Measurements from ENCODE around the gene DHRS11.

Gene DHRS11

GRCh38 chr17:36591434-36592315, at the start of gene DHRS11:
Gene DHRS11, plus strand, starts transcription at chr17:36591879. Its CDS starts 131 bp downstream, at chr17:36592010.
- DNase-seq (ENCODE audit: low read depth, low spot score), result no peak

GRCh38 chr17:36542755-36543154, 48.9 kb upstream of the DHRS11 start:
- DNase-seq (ENCODE audit: low read depth, low spot score), result no peak

DNA sequence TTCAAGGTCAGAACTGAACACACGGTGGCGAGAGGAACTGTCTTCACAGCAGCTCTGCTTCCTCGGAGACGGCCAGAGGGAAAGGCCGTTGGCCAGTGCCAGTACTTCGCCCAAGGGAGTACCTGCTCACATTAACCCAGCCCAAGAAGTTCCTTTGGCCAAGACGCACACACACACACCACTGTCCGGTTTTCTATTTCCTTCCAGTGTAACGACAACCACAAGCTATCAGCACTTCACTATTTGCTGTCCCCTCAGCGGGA, 47.7 kb upstream of the DHRS11 start:
- no peak for DNase-seq (ENCODE audit: low read depth, low spot score)

DNA sequence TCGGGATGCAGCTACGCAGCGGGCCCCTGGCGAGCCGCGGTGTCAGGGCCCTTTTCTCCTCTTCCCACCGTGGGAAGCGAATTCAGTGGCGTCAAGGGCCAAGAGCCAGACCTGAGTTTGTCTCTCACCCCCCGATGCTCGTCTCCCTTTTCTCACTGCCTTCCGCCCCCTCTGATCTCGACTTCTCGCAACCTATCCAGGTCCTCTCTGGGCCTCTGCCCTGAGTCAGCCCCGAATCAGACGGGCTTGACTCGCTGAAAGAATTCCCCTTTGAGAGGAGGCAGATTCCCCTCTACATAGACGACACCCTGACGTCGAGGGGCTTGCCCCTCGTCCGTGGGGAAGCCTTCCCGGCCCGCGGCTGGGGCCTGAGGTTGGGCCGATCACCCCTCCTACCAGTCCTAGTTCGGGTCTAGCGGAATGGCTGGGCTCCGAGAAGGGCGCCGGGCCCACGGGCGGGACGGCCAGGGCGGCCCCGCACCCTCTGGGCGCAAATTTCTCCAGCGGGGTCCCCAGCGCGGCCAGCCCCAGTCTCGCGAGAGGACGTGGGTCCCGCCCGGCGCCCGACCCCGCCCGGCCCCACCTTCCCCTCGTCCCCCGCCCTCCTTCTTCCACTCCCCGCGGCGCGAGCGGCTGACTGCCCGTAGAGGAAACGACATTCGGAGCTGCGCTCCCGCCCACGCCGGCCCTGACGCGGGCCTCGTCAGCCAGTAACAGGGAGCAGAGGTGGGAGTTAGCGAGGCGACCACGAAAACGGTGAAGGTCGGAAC, 47.2 kb upstream of the DHRS11 start, which contains the start of gene GGNBP2:
TSS of gene GGNBP2 (plus strand) at position 613 of the 770 bp plus-strand sequence. CDS start 806 bp downstream, outside the sequence.
- DNase-seq (ENCODE audit: low read depth, low spot score), result no peak

DNA sequence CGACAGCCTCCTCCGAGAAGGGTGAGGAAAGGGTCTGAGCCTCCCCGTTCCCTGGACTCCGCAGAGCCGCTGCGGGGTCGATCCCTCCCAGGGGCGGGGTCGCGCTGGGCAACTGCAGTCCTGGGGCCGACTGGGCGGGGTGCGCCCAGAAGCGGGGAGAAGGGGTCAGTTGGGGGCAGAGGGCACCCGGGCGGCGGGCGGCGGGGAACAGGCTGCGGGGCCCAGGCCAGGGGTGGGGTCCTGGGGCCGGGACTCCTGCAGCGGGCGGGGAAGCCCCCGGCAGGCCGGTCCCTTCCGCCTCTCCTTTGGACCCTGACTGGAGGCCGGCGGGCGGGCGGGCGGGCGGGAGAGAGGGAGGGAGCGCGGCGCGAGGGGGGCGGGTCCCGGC, 46.6 kb upstream of the DHRS11 start:
- no peak for DNase-seq (ENCODE audit: low read depth, low spot score)

GRCh38 chr17:36545465-36546417, 45.9 kb upstream of the DHRS11 start:
- no peak for DNase-seq (ENCODE audit: low read depth, low spot score)

DNA sequence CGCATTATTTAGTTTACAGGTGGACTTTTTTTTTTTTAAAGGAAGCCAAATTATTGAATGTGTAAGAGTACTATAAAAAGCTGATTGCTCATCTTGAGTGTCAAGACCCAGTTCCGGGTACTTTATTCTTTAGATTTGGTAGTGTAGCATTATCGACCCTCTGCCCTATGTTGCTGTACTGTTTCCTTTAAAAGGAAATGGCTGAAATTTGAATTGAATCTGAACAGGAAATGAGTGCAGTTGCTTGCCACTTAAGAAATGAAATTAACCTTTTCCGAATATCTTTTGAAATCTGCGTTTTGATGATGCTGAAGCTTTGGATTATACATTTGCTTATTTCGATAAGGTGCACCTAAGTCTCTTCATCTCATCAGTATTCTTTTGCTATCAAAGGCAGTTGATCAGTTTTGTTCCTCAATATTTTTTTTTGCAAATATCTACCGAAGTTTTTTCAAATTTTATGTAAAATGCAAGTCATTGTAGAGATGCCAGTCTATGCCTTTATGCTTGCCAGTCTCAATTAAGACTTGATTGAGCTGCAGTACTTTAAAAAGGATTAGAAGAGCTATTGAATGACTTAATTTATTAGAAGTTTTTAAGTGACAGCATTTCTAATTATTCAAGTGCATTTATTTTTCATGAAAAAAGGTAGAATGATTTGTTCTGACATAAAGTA, 45.1 kb upstream of the DHRS11 start:
- DNase-seq (ENCODE audit: low read depth, low spot score), result no peak

DNA sequence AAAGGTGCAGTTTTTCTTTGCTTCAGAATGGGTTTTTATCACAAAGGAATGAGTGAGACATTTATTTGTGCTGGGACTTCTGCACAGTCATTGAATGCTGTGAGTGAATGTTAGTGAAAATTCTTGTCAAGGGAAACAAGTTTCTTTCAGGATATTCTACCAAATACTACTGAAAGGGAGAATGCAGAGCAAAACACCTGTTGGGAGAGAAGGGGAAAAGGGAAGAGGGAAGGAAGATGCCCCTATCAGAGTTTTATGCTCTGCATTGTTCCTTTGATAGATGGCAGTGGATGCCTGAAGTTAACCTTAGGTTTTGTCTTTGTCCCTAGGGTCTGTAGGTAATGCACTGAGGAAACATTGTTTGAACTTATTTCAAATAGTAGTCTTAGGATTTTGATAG, 43.9 kb upstream of the DHRS11 start:
- DNase-seq (ENCODE audit: low read depth, low spot score), result no peak

- no peak for DNase-seq (ENCODE audit: low read depth, low spot score)
These were observed 40.9 kb upstream of the DHRS11 start for GRCh38 chr17:36550491-36551417.

DNA sequence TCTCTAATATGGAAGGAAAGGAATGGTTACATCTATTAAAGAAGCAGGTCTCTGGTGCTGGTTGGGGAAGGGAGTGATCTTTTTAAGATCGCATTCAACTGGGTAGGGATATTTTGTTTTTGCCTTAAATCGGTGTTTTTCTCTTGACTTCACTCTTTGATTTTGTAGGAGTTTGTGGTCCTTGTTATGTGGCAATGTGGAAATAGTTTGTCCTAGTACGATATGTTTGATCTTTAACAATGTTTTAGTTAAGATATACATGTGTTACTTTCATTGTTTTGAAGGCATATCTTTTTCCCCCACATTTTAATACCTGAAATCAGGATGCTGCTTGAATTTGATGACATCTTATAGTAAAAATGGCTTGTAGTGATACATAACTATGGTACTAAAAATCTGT, 38.2 kb upstream of the DHRS11 start:
- no peak for DNase-seq (ENCODE audit: low read depth, low spot score)

DNA sequence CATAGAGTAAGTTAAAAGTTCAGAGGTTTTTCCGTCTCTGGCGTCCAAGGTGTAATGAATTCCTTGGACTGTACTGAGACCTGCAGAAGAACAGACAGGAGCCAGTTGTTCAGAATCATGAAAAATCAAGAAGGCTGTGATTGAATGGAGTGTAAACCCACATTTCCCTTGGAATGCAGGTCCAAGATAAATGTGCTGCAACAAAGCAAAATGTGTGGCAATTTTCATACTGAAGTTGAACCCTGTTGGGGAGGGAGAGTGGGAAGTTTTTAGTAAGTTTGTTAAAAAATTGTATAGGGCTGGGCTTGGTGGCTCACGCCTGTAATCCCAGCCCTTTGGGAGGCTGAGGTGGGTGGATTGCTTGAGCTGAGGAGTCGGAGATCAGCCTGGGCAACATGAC, 25.6 kb upstream of the DHRS11 start:
- no peak for DNase-seq (ENCODE audit: low read depth, low spot score)

DNA sequence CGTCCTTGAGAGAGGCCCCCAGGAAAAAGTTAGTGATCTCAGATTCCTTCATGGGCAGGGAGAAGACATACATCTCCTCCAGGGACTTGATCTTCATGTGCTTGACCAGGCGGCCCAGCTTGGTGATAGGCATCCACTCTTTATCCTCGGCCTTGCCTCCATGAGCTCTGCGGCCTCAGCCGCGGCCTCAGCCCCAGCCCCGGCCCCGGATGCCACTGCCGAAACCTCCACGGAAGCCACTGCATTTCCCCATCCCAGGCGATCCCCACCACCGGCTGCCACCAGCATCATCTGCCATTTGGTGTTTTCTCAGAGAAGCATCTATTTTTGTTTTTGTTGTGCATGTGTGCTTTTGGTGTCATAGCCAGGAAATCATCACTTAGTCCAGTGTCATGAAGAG, 16.7 kb upstream of the DHRS11 start:
- no peak for DNase-seq (ENCODE audit: low read depth, low spot score)

DNA sequence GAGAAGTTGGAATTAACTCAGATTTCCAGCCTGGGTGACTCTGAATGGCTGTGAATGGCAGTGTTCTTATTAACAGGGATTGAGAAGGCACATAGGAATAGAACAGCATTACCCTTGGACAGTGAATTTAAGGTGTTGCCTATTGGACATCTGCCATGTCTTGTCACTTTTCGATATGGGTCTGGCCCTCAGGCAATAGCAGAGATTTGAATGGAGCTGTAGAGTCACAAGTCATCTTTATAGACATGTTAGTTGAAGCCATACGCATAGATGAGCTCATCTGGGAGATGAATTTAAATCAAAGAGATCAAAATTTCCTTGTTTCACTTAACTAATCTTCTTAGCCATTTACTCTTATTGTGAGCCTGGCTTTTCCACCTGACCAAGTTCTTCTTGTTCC, 14.9 kb upstream of the DHRS11 start:
- no peak for DNase-seq (ENCODE audit: low read depth, low spot score)

DNA sequence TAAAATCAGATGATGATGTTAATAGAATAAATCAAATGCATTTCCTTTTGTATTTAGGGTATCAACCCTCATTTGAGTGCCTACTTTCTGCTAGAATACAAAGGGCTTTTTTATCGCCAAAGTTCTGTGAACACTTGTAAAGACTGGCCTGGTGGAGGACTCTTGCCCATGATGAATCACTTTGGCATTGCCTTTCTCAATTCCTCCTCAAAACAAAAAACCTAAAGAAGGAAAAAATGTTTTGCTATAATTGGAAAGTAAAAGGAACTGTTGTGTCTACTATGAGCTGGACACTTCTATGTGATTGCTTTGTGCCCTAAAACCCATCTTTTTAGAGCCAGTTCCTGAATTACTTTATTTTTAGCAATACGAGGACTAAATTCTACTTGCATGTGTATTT, 13.0 kb upstream of the DHRS11 start:
- DNase-seq (ENCODE audit: low read depth, low spot score), result no peak

- DNase-seq (ENCODE audit: low read depth, low spot score), result no peak
These were observed 7.9 kb upstream of the DHRS11 start for GRCh38 chr17:36583787-36584186.

GRCh38 chr17:36586138-36586537, 5.5 kb upstream of the DHRS11 start:
- DNase-seq (ENCODE audit: low read depth, low spot score), result no peak

- no peak for DNase-seq (ENCODE audit: low read depth, low spot score)
These were observed 1.6 kb upstream of the DHRS11 start for GRCh38 chr17:36590082-36590481.

DNA sequence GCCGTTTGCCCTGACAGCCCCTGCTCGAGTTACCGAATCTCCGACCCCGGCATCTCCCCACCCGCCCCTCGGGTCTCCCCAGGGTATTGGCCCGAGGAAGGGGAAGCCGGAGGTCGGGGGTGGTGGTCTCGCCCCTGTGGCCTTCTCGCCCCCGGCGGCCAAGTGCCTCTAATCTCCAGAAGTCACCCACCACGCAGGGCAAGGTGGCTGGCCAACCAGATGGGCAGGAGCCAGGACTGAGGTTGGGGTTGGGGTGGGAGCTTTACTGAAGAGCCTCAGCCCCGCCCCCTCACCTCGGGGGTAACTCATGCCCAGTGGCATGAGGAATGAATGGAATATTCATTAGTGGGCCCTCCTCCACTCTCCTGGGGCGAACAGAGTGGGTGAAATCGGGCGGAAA, 637 bp downstream of the DHRS11 start:
- DNase-seq (ENCODE audit: low read depth, low spot score), result no peak

DNA sequence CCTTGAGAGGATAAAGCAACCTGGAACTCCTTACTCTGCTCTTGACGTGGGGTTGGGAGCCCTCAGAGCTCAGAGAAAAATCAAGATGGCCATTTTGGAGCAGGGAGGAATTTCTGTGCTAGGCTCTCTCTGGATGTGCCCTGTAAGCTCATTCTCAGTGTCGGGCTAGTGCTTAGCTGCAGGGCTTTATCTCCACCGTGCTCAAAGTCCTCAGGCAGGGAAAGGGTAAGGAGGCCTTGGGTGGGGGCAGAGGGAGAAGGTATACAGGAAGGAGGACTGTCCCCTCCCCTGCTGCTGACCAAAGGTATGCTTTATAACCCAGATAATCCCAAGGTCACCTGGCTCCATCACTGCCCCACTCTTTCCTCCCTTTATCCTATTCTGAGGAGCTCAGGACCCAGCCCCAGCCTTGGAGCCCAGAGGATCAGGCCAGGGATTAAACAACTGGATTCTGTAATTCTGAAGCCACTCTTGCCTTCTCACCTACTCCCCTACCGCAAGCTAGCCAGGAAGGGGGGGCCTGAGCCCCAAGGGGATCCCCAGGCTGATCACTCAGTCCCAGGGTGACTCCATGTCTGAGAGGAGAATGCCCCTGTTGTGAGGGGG, 1.1 kb downstream of the DHRS11 start:
- no peak for DNase-seq (ENCODE audit: low read depth, low spot score)

All from iPS DF 19.7 (cell line).